IPS-11a (cell line): Measurements from ENCODE around the gene LYPD4.

Source experiments
- H3K4me3 ChIP-seq: one replicate; pipeline ENCODE4 v1.5.1; 2013; ENCODE audit warnings: low read depth, low read length, control low read depth

Gene LYPD4

GRCh38 chr19:41853344-41853743 is 8.9 kb upstream of the LYPD4 start:
- no peak overlapping the region for H3K4me3 ChIP-seq

- no peak overlapping the region for H3K4me3 ChIP-seq
Measured at GRCh38 chr19:41851456-41851855, 7.0 kb upstream of the LYPD4 start.

DNA sequence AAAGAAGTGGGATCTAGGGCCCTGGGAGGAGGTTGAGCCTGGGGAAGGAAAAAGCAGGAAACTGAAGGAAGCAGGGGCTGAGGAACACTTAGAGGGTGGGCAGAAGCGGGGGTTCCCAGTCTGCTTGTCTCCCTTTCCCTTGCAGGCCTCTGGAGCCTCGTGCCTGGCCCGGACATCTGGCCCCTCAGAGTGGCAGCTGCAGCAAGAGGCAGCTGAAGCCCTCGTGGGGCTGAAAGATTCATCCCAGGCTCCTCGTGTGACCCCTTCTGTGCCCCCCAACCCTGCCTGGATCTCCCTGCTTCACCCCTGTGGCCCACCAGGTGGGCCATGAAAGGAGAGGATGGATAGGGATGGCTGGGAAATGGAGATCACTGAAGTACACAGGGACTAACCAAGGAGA is 5.9 kb upstream of the LYPD4 start:
- H3K4me3 ChIP-seq: no peak overlapping the region

DNA sequence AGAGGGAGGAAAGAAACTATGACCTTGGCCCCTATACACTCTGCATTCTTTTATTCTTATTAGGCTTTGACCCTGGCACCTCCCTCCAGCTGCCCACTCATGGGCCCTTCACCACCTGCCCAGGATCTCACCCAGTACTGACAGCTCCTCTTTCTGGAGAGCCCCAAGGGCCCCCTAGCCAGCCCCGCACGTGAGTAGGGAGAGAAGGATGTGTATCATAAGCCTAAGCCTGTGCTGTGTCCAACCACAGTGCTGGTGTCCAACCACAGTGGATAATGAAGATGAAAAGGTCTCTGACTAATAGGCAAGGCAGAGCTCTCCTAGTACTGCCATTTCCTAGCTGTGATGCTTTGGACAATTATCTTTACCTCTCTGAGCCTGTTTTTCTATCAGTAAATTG is 4.6 kb upstream of the LYPD4 start:
- no peak overlapping the region for H3K4me3 ChIP-seq

DNA sequence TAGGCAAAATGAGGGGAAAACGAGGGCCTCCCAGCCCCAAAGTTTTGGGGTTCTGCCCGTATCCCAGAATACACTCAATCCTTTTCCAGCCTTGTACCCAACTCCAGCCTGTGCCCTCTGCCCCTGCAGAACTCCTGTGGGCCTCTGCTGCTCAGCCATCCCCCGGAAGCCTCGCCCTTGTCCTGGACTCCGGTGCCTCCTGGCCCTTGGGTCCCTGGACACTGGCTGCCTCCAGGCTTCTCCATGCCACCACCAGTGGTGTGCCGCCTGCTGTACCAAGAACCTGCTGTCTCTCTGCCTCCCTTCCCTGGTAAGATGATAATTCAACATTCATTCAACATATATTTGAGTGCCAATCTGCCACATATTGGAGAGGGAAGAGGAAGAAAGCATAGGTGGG is 4.2 kb upstream of the LYPD4 start:
- H3K4me3 ChIP-seq: no peak overlapping the region

DNA sequence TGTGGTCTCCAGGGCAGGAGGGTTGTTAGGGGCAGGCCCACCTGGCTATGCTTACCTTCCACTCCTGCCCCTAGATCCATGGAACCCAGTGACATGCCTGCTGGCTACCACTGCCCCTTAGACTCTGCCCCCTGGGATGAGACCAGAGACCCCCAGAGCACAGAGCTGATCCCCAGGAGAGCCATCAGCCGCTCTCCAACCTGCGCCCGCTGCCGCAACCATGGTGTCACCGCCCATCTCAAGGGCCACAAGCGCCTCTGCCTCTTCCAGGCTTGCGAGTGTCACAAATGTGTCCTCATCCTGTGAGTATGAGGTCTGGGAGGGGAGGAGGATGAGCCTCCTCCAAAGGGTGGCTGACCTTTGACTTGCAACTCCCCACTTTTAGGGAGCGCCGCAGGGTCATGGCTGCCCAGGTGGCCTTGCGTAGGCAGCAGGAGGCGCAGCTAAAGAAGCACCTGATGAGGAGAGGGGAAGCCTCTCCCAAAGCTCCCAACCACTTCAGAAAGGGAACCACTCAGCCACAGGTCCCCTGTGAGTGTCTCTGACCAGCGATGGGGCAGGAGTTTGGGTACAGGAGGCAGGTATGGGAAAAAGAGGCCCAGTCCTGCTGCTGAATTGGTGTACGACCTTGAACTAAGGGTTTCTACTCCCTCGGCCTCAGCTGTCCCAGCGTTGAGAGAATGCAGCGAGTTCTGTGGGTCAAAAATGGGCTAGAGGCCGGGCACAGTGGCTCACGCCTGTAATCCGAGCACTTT is 3.0 kb upstream of the LYPD4 start:
- H3K4me3 ChIP-seq: no peak overlapping the region

DNA sequence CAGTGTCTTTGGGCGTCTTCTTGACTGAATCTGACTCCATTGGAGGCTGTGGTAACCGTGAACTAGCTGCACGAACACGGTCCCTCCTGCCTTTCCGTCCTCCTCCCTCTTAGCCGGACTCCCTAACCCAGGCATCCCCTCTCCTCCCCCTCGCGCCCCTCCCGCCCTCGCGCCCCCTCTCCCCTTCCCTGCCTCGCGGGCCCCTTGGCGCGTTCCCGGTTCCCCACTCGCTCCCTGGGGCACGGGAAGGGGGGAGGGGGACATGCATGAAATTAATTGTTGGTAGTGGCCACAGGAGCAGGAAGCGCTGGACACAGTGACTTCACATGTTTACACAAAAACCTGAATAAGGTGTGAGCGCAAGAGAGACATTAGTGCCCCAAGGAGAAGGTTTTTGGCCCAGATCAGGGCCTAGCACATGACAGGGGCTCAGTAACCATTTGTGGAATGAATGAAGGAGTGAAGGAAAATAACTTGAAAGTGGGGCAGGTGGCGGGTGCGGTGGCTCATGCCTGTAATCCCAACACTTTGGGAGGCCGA is 638 bp upstream of the LYPD4 start:
- H3K4me3 ChIP-seq: no peak overlapping the region

DNA sequence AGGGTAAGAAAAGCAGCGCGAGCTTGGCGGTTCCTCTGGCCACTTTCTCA is 343 bp upstream of the LYPD4 start, which contains the start of gene DMRTC2:
Gene DMRTC2 (plus strand): TSS at position 42 of the 50 bp plus-strand sequence. CDS start 2,387 bp downstream, outside the sequence.
- H3K4me3 ChIP-seq: no peak within 1 kb of the TSS

DNA sequence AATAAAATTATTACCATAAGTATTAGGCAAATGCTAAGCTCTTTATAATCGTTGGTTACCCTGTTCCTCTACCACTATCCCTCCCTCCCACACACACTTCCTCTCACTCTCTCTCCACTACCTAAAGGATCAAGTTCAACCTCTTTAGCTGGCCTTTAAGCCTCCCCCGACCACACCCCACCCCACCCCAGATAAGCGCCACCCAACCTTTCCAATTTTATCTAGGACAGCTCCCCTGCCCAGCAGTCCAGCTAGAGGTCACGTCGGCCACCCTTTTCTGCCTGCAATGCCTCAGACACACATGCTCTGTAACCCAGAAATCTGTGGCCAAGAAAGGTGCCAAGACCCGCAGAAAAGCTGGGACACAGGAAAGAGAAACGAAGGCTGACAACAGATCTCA is 1.1 kb downstream of the LYPD4 start:
- H3K4me3 ChIP-seq: no peak overlapping the region

- no peak overlapping the region for H3K4me3 ChIP-seq
Measured at GRCh38 chr19:41839211-41839610, 5.3 kb downstream of the LYPD4 start.

- H3K4me3 ChIP-seq: no peak overlapping the region
Measured at GRCh38 chr19:41837981-41838708, 6.3 kb downstream of the LYPD4 start.

DNA sequence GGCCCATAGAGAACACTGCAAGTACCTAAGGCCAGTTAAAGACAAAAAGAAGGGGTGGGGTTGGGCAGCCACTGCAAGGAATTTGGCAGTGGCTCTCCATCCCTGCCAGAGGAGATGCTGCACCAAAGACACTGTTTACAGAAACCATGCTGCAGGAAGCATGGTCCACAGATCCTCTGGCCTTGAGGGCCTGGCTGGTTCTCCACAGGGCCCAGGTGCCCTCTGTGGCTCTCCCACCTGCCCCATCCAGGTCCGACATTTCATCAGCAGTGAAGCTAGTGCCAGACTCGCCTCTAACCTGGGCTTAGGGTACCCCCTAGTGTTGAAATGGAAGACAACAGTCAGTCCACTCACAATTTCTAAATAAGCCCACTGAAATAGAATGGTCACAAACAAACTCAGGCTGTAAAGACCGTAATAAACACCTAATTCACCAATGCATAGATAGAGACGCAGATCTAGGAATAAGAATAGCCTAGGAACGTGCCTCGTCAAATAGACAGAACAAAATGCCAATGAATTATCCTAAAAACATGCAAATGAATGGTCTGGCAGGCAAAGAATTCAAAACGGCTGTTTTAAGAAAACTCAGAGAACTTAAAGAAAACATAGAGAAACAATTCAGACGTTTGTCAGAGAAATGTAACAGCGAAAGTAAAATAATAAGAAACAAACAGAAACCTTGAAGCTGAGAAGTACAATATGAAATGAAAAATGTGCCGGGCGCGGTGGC is 23.3 kb downstream of the LYPD4 start:
- no peak overlapping the region for H3K4me3 ChIP-seq

DNA sequence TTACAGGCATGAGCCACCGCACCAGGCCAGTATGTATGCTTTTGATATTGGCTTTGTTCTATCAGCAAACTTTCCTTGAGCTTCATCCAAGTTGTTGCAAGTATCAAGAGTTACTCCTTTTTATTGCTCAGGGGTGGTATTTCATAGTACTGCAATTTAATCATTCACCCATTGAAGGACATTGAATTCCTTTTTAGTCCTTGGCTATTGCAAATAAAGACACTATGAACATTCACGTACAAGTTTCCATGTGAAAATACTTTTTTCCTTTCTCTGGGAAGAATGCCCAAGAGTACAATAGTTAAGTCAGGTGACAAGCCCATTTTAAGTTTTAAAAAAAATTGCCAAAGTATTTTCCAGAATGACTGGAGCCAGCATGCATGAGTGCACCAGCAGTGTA is 27.7 kb downstream of the LYPD4 start:
- H3K4me3 ChIP-seq: no peak overlapping the region

DNA sequence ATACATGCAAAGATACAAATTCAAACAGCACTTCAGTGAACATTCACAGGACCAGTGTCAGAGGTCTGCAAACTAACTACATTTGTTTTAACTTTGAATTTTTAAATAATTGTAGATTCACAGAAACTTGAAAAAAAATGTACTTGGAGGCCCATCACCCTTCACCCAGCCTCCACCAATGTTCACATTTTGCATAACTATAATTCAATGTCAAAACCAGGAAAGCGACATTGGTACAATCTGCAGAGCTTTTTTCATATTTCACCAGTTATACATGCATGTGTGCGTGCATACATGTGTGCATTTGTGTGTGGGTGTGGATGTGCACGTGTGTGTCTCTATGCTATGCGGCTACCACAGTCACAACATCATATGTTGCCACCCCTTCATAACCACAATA is 29.2 kb downstream of the LYPD4 start:
- no peak overlapping the region for H3K4me3 ChIP-seq

- no peak overlapping the region for H3K4me3 ChIP-seq
Measured at GRCh38 chr19:41813911-41814310, 30.6 kb downstream of the LYPD4 start.

- H3K4me3 ChIP-seq: no peak overlapping the region
Measured at GRCh38 chr19:41811981-41812380, 32.5 kb downstream of the LYPD4 start.

DNA sequence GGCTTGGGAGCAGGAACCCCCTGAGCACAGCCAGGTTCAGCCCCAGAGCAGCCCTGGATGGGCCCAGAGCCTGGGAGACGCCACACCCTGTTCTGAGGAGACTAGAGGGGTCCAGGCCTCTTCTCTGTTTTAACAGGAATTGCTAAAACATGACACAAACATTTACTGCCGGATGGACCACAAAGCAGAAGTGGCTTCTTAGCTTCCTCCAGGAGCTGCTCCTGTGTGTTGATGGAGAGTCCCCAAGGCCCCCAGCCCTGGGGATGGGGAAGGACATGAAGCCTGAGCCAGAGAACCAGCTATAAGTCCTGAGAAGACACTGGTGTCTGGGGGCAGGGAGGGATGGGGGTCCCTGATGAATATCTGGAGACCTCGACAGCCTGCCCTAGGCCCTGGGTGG is 33.4 kb downstream of the LYPD4 start:
- H3K4me3 ChIP-seq: no peak overlapping the region

DNA sequence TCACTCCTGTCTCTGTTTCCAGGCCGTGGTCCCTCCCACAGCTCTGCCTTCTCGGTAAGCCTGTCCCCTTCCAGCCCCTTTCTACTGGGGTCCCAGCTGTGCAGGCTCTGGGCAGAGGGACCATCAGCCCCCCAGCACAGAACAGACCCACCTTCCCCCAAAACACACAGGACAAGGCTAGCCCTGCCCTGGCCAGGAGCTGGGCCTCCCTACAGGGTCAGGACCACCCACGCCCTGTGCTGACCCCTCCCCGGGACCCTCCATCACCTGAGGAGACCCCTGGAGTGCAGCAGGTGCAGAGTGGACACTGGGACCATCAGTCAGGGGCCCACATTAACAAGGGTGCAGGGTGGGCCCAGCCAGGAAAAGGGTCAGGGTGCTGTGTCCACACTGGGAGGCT is 34.2 kb downstream of the LYPD4 start:
- no peak overlapping the region for H3K4me3 ChIP-seq

DNA sequence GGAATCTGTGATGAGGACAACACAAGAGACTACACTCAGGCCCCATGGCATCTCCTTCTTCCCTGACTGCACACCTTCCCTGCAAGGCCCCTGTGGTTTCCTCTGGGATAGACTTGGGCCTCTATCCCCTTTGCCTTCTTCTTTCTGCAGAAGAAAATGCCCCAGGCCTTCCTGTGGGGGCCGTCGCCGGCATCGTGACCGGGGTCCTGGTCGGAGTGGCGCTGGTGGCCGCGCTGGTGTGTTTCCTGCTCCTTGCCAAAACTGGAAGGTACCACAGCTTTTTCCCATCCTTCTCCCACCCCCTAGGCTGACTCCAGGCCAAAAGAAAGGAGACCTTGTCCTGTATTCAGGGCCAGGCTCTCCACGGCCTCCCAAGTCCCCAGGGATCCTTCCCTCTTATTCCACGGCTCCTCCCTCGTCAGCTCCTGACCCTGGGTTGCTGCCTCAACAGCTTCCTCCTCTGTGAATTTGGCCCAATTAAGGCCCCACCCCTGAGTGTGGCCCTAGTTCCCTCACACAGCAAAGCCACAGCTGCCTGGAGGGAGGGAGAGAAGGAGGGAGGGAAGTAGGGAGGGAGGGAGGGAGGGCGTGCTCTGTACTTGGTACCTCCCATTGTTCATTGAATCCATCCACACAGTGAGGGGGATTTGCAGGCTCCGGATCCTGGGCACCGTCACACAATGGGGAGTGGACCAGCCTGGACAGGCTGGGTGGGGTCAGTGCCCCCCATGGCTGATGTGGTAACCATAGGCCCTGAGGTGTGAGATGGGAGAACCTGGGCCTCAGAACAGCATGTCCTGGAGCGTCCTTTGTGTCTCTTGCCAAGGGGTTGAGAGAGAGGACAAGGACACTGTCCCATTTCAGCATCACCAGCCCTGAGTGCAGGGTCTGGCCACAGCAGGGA is 35.6 kb downstream of the LYPD4 start:
- H3K4me3 ChIP-seq: no peak overlapping the region

DNA sequence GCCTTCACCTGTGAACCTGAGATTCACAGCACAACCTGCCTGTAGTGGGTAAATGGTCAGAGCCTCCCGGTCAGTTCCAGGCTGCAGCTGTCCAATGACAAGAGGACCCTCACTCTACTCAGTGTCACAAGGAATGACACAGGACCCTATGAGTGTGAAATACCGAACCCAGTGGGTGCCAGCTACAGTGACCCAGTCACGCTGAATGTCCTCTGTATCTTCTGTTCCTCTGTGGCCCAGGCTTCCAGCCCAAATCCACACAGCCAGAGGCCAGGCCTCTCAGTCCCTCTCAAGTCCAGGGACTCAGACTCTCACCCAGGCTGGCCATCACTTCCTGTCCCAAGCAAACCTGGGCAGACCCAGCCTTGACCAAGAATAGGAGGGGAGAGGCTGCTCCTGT is 37.3 kb downstream of the LYPD4 start:
- H3K4me3 ChIP-seq: no peak overlapping the region

DNA sequence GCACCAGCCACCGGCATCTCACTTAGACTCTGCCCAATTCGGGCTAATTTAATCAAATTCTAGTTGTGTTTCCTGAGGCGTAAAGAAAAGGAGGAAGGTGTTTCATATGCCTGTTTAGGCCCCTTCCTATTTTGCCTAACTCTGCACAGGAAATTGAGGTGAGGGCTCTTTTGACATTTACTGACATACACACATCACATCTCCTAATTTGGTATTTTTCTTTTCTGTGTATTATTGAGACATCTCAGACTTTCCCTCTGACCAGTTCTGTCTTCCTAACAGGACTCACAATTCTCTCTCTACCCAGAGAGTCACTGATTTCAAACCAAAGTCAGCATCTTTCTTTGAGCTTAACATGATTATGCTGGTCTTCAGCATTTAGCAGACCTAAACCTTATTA is 40.1 kb downstream of the LYPD4 start:
- H3K4me3 ChIP-seq: no peak overlapping the region
